Endothelial cell of umbilical vein (primary cell): Measurements from ENCODE around the gene RC3H1.

Experiments
- EZH2 ChIP-seq: IDR thresholded peaks from 2 replicates; pipeline ENCODE4 v1.6.1; 2012; ENCODE audit warnings: borderline replicate concordance, low read depth, mild to moderate bottlenecking, moderate library complexity, low read length, inconsistent platforms; ENCODE audit not compliant: severe bottlenecking
- POLR2AphosphoS5 ChIP-seq: IDR thresholded peaks from 2 replicates; pipeline ENCODE4 v1.6.1; 2012; ENCODE audit warnings: low read depth, mild to moderate bottlenecking, control low read depth, low read length, moderate library complexity; ENCODE audit not compliant: insufficient read depth
- TF ChIP-seq, protein P1 (sequence below): IDR thresholded peaks from 2 replicates; pipeline ENCODE4 v1.6.1; 2011; ENCODE audit not compliant: insufficient read depth, insufficient read length
- TF ChIP-seq, protein P2 (sequence below), 2 donors: IDR thresholded peaks; 1 replicate in 1 of 2; 2 replicates in 1 of 2; pipeline ENCODE4 v1.5.1; 2011; ENCODE audit warnings: low read length in 2 of 2, mild to moderate bottlenecking in 2 of 2, moderate library complexity in 2 of 2, control low read depth in 1 of 2, inconsistent platforms in 1 of 2, low read depth in 1 of 2; ENCODE audit not compliant: insufficient read depth in 1 of 2; ENCODE audit errors: extremely low read depth in 1 of 2

DNA sequence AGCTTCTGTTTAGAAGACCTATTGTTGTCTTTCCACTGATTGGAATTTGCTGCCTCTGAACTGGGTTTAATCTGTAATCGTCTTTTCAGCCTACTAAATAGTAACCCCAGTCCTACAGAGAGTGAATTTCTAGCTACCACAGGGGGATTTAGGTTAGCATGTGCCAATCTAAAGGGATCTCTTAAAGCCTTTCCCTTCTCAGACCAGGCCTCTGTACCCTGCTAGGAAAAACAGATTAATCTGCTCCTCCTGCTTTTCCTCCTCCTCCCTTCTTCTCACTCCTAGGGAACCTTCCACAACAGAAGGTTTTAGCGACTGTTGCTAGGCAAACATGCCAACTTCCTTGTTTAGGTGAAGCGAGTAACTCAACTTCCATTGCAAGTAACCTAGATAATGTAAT, 1.3 kb upstream of the RC3H1 start:
- TF ChIP-seq, protein P1, sequence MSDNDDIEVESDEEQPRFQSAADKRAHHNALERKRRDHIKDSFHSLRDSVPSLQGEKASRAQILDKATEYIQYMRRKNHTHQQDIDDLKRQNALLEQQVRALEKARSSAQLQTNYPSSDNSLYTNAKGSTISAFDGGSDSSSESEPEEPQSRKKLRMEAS, result no peak
- TF ChIP-seq, protein P2, sequence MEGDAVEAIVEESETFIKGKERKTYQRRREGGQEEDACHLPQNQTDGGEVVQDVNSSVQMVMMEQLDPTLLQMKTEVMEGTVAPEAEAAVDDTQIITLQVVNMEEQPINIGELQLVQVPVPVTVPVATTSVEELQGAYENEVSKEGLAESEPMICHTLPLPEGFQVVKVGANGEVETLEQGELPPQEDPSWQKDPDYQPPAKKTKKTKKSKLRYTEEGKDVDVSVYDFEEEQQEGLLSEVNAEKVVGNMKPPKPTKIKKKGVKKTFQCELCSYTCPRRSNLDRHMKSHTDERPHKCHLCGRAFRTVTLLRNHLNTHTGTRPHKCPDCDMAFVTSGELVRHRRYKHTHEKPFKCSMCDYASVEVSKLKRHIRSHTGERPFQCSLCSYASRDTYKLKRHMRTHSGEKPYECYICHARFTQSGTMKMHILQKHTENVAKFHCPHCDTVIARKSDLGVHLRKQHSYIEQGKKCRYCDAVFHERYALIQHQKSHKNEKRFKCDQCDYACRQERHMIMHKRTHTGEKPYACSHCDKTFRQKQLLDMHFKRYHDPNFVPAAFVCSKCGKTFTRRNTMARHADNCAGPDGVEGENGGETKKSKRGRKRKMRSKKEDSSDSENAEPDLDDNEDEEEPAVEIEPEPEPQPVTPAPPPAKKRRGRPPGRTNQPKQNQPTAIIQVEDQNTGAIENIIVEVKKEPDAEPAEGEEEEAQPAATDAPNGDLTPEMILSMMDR (IDR thresholded peaks at IDR 0.05; ENCODE audit: extremely low read depth in 1 of 2, insufficient read depth in 1 of 2, low read depth in 1 of 2, low read length in 2 of 2), result no peak
- TF ChIP-seq POLR2AphosphoS5 (no peak), EZH2 (no peak)
